BLaER1 (cell line): ENCODE results near the gene ATP1A2.
A peak's percentile ranks its signal among the peaks of the same experiment; 100 is the strongest.

ENCODE experiments used
- H3K27ac ChIP-seq: shearing (Covaris generic); formaldehyde crosslinking; 2 replicates; pipeline ENCODE4 v1.8.1; 2022
- H3K27me3 ChIP-seq: shearing (Covaris generic); formaldehyde crosslinking; 2 replicates; pipeline ENCODE4 v1.8.1; 2022
- H3K36me3 ChIP-seq: shearing (Covaris generic); formaldehyde crosslinking; 2 replicates; pipeline ENCODE4 v1.8.1; 2022
- H3K4me1 ChIP-seq: shearing (Covaris generic); formaldehyde crosslinking; 2 replicates; pipeline ENCODE4 v1.8.1; 2022
- H3K4me2 ChIP-seq: shearing (Covaris generic); formaldehyde crosslinking; 2 replicates; pipeline ENCODE4 v1.8.1; 2022
- H3K4me3 ChIP-seq: shearing (Covaris generic); formaldehyde crosslinking; 2 replicates; pipeline ENCODE4 v1.8.1; 2022
- H3K9ac ChIP-seq: shearing (Covaris generic); formaldehyde crosslinking; 2 replicates; pipeline ENCODE4 v1.8.1; 2022
- H3K9me3 ChIP-seq: shearing (Covaris generic); formaldehyde crosslinking; 2 replicates; pipeline ENCODE4 v1.8.1; 2022
- H4K20me1 ChIP-seq: shearing (Covaris generic); formaldehyde crosslinking; 2 replicates; pipeline ENCODE4 v1.8.1; 2022
- Cebpa-rat ChIP-seq: shearing (Covaris generic); IDR thresholded peaks from 2 replicates; pipeline ENCODE4 v1.8.1; 2022

ATP1A2 gene

GRCh38 chr1:160076295-160076694, 39.3 kb upstream of the ATP1A2 start:
- Histone ChIP-seq H3K36me3 (no peaks in the 10 kb centered on the region), H4K20me1 (no peaks in the 10 kb centered on the region), H3K4me1 (peaks cover 7% of the 10 kb centered on the region), H3K27ac (no peak overlapping the region), H3K9me3 (no peaks in the 10 kb centered on the region), H3K27me3 (no peaks in the 10 kb centered on the region), H3K9ac (no peak overlapping the region), H3K4me3 (no peak overlapping the region), H3K4me2 (no peak overlapping the region)
- TF ChIP-seq Cebpa-rat, result no peak

GRCh38 chr1:160077486-160077885, 38.1 kb upstream of the ATP1A2 start:
- H3K9me3 ChIP-seq, result no peaks in the 10 kb centered on the region
- no peaks in the 10 kb centered on the region for H3K27me3 ChIP-seq
- no peak overlapping the region for H3K27ac ChIP-seq
- TF ChIP-seq Cebpa-rat, result no peak
- peaks cover 11% of the 10 kb centered on the region for H3K4me1 ChIP-seq
- H3K9ac ChIP-seq, result no peak overlapping the region
- H3K36me3 ChIP-seq, result no peaks in the 10 kb centered on the region
- no peaks in the 10 kb centered on the region for H4K20me1 ChIP-seq
- H3K4me2 ChIP-seq, result no peak overlapping the region
- H3K4me3 ChIP-seq, result no peak overlapping the region

GRCh38 chr1:160078512-160079195, 36.9 kb upstream of the ATP1A2 start:
- peaks cover under 1% of the 10 kb centered on the region; the same call in 1 of the 2 replicates for H3K36me3 ChIP-seq
- H4K20me1 ChIP-seq, result no peaks in the 10 kb centered on the region
- no peak for TF ChIP-seq Cebpa-rat
- H3K4me3 ChIP-seq, result no peak overlapping the region
- no peak overlapping the region for H3K4me2 ChIP-seq
- H3K9me3 ChIP-seq, result no peaks in the 10 kb centered on the region
- no peak overlapping the region for H3K9ac ChIP-seq
- H3K27ac ChIP-seq, result no peak overlapping the region
- H3K27me3 ChIP-seq, result no peaks in the 10 kb centered on the region
- peaks cover 11% of the 10 kb centered on the region for H3K4me1 ChIP-seq

GRCh38 chr1:160079448-160079847, 36.1 kb upstream of the ATP1A2 start:
- no peak for TF ChIP-seq Cebpa-rat
- Histone ChIP-seq H3K27me3 (no peaks in the 10 kb centered on the region), H3K4me3 (no peak overlapping the region), H3K36me3 (peaks cover 8% of the 10 kb centered on the region), H3K4me2 (no peak overlapping the region), H3K27ac (no peak overlapping the region), H3K9ac (no peak overlapping the region), H3K9me3 (no peaks in the 10 kb centered on the region), H3K4me1 (peaks cover 11% of the 10 kb centered on the region), H4K20me1 (no peaks in the 10 kb centered on the region)

GRCh38 chr1:160080381-160081100, 35.0 kb upstream of the ATP1A2 start:
- Histone ChIP-seq H3K9ac (no peak overlapping the region), H3K9me3 (no peaks in the 10 kb centered on the region), H3K27me3 (no peaks in the 10 kb centered on the region), H3K4me3 (no peak overlapping the region), H4K20me1 (no peaks in the 10 kb centered on the region), H3K4me2 (peak overlapping the region; percentile 11; the same call in 1 of the 2 replicates), H3K27ac (no peak overlapping the region), H3K36me3 (peaks cover 15% of the 10 kb centered on the region), H3K4me1 (peaks cover 11% of the 10 kb centered on the region)
- no peak for TF ChIP-seq Cebpa-rat

- Histone ChIP-seq H3K27ac (no peak within 1 kb of the TSS), H3K4me2 (peak within 1 kb of the TSS; percentile 11; the same call in 1 of the 2 replicates), H3K9me3 (no peaks in the 10 kb centered on the region)
Measured at GRCh38 chr1:160081261-160081936, 34.2 kb upstream of the ATP1A2 start, which contains the start of gene KCNJ9. Gene KCNJ9, plus strand, starts transcription at chr1:160081538. Its CDS starts 2,493 bp downstream, at chr1:160084031.

GRCh38 chr1:160082487-160082886, 33.1 kb upstream of the ATP1A2 start:
- H3K36me3 ChIP-seq, result peaks cover 29% of the 10 kb centered on the region
- no peak overlapping the region for H3K9ac ChIP-seq
- no peak overlapping the region for H3K4me2 ChIP-seq
- no peaks in the 10 kb centered on the region for H4K20me1 ChIP-seq
- H3K27ac ChIP-seq, result no peak overlapping the region
- TF ChIP-seq Cebpa-rat, result no peak
- H3K9me3 ChIP-seq, result no peaks in the 10 kb centered on the region
- no peaks in the 10 kb centered on the region for H3K27me3 ChIP-seq
- H3K4me3 ChIP-seq, result no peak overlapping the region
- peaks cover 11% of the 10 kb centered on the region for H3K4me1 ChIP-seq

More at GRCh38 chr1:160081261-160081936, 34.2 kb upstream of the ATP1A2 start, which contains the start of gene KCNJ9:
- Histone ChIP-seq H3K4me1 (peaks cover 11% of the 10 kb centered on the region), H3K4me3 (no peak within 1 kb of the TSS), H3K9ac (no peak within 1 kb of the TSS), H3K27me3 (no peaks in the 10 kb centered on the region), H4K20me1 (no peaks in the 10 kb centered on the region), H3K36me3 (peaks cover 19% of the 10 kb centered on the region)
- no peak for TF ChIP-seq Cebpa-rat

- Histone ChIP-seq H3K27ac (no peak overlapping the region), H3K4me1 (peaks cover 11% of the 10 kb centered on the region), H3K9me3 (no peaks in the 10 kb centered on the region), H3K4me3 (no peak overlapping the region), H3K27me3 (no peaks in the 10 kb centered on the region), H3K9ac (no peak overlapping the region), H3K4me2 (no peak overlapping the region), H4K20me1 (no peaks in the 10 kb centered on the region), H3K36me3 (peaks cover 29% of the 10 kb centered on the region)
- no peak for TF ChIP-seq Cebpa-rat
Measured at GRCh38 chr1:160082926-160083325, 32.6 kb upstream of the ATP1A2 start.

GRCh38 chr1:160083968-160084770, 31.4 kb upstream of the ATP1A2 start:
- no peak for TF ChIP-seq Cebpa-rat
- peaks cover 11% of the 10 kb centered on the region for H3K4me1 ChIP-seq
- H3K27ac ChIP-seq, result no peak overlapping the region
- H3K9me3 ChIP-seq, result no peaks in the 10 kb centered on the region
- peaks cover 40% of the 10 kb centered on the region for H3K36me3 ChIP-seq
- no peak overlapping the region for H3K4me3 ChIP-seq
- no peaks in the 10 kb centered on the region for H3K27me3 ChIP-seq
- 0 out of 2 replicates have a peak, but pooled peaks cover 5% of the 10 kb centered on the region for H4K20me1 ChIP-seq
- H3K4me2 ChIP-seq, result no peak overlapping the region
- no peak overlapping the region for H3K9ac ChIP-seq
